NOMO-1 (cell line): ENCODE results near the gene TEX19.
"Not testable (repeated sequence)": the region's sequence is repeated elsewhere in the genome, so short reads cannot be mapped to it uniquely, and the experiment has no call there.

Source experiments
- DNase-seq, 2 experiments: peaks; one replicate each; lab custom pipeline; 2025; ENCODE audit not compliant: unreplicated experiment in 2 of 2; lab: John Stamatoyannopoulos, UW

TEX19 gene

DNA sequence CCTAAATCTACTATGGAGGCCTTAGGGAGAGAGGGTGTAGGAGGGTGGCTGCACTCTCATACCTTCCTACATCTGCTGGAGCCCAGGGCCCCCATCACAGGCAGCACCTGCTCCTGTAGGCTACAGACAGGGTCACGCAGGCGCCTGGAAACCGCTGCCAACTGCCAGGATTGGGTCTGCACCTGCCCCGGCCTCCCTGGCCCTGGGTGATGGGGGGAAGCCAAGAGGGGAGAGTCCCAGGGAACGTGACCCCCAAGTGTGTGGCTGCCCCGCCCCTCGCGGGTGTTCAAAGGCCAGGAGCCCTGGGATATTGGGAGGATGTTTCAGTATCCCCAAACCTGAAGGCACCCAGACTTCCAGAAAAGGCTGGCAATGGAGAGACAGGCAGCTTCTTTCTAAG, 5.6 kb upstream of the TEX19 start:
- no peak for DNase-seq

- DNase-seq: no peak
These were observed 4.2 kb upstream of the TEX19 start for GRCh38 chr17:82354804-82355308.

GRCh38 chr17:82355770-82356427, 3.1 kb upstream of the TEX19 start:
- DNase-seq: no peak

DNA sequence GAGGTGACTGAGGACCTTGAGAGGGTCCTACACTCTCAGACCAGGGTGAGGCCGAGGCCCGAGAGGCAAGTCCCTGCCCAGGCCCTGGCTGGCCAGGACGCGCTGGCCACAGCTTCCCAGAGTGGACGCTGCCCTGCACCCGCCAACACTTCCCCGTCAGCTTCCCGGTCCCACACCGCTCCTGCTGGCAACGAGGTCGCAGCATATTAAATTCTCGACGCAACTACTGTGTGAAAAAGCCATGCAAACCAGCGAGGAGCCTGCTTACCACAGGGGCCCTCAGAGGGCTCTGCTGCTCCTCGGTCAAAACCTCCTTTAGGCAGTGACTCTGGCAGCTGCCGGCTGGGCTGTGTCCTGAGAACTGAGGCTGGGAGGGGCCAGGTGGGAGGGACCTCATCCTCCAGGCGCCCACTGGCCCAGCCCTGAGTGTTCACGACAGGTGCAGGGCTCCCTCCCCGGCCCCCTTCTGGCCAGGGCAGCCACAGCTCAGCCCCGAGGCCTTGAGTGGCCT, 2.1 kb upstream of the TEX19 start:
- DNase-seq: no peak

- DNase-seq: no peak
These were observed 1.7 kb upstream of the TEX19 start for GRCh38 chr17:82357394-82357793.

GRCh38 chr17:82359451-82360074, 516 bp downstream of the TEX19 start:
- not testable (repeated sequence) for DNase-seq

DNA sequence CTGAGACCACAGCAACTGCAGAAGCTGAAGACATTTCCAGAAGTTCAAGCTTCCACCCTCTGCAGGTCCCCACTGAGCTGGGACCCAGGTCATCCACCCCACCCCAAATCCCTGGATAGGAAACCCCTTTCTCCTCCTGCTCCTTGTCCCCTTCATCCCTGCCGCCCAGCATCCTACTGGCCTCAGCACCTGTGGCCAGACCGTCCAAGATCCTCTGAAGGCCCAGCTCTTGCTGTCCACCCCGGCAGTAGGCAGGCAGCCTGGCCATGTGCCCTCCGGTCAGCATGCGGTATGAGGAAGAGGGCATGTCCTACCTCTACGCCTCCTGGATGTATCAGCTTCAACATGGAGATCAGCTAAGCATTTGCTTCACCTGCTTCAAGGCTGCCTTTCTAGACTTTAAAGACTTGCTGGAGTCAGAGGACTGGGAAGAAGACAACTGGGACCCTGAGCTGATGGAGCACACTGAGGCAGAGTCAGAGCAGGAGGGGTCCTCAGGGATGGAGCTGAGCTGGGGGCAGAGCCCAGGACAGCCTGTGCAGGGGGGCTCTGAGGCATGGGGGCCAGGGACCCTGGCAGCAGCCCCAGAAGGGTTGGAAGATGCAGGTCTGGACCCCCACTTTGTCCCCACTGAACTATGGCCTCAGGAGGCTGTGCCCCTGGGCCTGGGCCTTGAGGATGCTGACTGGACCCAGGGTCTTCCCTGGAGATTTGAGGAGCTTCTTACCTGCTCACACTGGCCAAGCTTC, 3.0 kb downstream of the TEX19 start:
- DNase-seq: no peak

DNA sequence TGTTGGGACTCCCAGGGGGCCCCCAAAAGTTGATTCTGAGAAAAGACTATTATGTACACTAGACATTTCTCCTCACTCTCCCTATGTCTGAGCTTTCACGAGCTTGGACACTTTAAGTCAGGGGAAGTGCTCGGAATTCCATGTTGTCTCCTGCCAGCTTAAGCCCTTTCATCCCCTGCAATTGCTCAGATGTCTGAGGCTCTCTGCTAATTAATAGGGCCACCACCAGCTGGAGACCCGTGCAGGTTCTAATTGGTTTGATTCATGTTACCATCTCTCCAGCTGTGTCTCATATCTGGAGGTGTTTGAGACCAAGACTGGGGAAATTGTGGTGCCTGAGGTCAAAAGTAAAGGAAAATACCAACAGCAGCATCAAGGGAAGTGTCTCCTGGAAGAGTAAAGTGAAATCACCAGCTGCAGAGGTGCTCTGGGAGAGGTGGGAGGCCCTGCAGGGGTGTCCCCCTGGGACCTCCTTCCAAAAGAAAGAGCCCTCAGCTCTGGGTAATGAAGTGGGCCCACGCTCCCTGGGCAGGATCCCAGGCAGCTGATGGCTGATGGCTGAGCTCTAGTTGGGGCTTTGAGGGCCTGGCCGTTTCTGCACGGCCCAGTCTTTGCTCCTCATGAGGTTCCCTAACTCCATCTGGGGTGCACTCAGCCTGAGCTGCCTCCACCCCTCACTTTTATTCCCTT, 6.7 kb downstream of the TEX19 start:
- no peak for DNase-seq

- DNase-seq: no peak
These were observed 7.7 kb downstream of the TEX19 start for GRCh38 chr17:82366749-82367148.

DNA sequence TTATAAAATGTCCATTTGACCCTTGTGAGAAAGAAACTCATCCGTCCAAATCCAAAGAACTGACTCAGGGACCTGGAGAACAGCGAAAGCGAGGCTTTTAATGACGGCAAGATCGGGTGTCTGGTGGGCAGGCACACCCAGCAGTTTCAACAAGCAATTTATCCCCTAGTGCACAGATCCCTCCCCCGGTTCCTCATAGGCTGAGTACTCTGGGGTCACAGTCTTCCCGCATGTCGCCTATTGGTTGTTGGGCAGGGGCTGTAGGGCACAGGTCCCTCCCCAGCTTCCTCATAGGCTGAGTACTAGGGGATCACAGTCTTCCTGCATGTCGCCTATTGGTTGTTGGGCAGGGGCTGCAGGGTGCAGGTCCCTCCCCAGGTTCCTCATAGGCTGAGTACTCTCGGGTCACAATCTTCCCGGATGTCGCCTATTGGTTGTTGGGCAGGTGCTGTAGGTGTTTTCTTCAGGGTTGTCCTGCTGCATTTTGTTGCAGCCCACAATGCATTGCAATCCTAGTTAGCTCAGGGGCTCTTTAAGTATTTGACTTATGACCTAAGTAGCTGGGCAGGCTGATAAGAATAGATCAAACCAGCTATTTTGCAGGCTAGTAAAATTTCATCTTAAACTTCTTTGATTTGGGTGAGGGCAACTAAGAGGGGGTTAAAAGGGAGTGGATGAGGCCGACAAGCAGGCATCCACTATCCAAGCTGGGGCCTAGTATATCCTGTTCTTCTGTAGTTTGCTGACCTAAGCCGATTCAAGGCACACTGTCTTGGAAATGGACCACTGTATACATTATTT, 8.9 kb downstream of the TEX19 start:
- peak; percentile 74 to 75 for DNase-seq

DNA sequence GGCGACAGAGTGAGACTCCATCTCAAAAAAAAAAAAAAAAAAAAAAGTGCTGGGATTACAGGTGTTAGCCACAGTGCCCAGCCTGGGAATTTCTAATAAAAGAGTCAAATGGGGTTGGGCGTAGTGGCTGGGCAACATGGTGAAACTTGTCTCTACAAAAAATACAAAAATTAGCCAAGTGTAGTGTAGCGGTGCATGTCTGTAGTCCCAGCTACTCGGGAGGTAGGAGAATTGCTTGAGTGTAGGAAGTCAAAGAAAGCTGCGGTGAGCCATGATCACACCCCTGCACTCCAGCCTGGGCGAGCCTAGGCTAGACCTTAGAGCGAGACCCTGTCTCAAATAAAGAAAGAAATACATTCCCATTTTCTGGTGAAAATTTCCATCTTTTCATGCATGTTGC, 10.2 kb downstream of the TEX19 start:
- DNase-seq: no peak

DNA sequence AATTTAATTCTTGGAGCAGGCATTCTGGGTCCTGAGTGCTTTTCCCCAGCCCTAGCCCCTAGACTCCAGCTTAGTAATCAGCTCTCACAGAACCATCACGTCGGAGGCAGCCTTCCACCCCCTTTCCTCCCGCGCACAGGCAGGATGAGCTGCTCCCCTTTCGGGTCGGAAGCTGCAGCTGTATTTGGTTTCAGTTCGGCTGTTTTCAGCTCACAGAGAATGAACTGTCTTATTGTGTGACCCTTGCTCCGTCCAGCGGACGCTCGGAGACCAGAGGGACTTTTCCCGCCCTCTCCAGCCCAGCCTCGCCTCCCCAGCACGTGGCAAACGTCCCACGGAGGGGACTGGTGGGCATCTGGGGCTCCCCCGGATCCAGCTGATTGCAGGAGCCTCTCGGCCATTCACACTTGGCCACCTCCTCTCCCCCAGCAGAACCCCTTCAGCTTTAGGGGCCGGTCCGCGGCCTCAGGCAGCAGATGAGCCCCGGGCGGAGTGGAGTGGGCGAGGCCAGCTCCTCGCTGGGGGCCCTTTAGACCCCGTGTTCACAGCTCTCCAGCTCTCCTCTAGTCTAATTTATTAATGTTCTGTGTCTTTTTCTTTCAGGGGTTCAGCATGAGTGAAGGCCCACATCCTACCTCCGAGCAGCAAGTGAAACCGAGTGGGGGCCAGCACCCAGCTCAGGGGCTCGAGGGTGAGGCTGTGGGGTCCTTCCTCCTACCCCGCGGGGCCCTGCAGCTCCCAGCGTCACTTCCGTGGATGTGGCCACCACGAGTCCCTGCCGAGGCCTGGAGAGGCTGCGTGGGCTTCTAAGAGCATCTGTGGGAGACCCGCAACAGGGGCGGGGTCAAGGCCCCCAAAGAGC, 11.7 kb downstream of the TEX19 start:
- no peak for DNase-seq

DNA sequence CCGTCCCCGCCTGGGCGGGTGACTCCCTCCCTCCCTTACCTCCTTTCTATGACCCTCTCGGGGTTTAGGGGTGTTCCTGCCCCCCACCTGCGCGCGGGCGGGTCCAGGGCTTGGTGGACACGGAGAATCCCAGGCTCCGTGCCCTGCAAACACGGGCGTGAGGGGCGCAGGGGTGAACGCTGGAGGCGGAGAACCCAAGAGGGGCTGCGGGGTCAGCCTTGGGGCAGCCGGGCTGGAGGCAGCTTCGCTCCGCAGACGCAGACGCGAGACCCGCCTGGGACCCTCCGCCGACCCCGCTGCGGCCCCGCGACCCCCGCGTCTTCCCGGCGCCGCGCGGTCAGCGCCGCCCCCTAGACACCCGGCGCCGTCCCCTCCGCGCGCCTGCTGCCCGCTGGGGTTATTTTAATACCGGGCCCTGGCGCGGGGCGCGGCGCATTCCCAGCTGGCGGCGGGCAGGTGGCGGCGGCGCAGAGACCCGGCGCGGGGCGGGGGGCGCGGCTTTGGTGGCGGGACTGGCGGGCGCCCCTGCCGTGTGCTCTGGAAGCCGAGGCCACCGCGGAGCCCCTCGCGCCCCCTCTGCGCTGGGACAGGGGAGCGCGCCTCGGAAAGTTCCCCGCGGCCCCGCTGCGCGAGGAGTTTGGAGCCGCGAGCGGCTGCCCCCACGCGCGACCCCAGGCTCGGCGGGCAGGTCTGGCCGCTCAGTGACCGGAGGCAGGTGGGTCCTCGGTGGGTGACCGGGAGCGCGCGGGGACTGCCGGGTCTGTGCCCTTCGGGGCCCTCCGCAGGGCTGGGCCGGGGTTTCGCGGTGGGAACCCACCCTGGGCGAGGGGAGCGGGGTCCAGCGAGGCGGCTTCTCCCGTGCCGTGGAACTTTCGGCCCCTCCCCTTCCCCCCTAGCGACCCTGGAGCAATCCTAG, 12.5 kb downstream of the TEX19 start, which contains the start of gene UTS2R:
TSS of gene UTS2R (plus strand) at position 433 of the 916 bp plus-strand sequence. CDS start 2,560 bp downstream, outside the sequence.
- no peak for DNase-seq

- DNase-seq: no peak
These were observed 13.4 kb downstream of the TEX19 start for GRCh38 chr17:82372249-82373071.

DNA sequence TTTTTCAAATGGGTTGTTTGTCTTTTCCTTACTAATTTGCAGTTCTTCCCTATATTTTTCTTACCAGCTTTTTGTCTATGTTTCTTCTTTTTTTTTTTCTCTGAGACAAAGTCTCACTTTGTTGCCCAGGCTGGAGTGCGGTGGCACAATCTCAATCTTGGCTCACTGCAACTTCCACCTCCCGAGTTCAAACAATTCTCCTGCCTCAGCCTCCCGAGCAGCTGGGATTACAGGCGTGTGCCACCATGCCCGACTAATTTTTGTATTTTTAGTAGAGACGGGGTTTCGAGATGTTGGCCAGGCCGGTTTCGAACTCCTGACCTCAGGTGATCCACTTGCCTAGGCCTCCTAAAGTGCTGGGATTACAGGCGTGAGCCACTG, 14.0 kb downstream of the TEX19 start:
- DNase-seq: not testable (repeated sequence)

GRCh38 chr17:82373731-82374625, 14.9 kb downstream of the TEX19 start:
- no peak for DNase-seq
